Measurements from ENCODE around the gene LRFN5. TPM values are rescaled to one million over a fixed set of nuclear protein-coding genes. Genes with fewer than 3 reads are reported as not detected.

Gene LRFN5
- total and polyA plus RNA-seq, 2 of the 13 experiments (the other 11 are each of a cell fraction or from before 2014, with no cell fraction given) = not detected

DNA sequence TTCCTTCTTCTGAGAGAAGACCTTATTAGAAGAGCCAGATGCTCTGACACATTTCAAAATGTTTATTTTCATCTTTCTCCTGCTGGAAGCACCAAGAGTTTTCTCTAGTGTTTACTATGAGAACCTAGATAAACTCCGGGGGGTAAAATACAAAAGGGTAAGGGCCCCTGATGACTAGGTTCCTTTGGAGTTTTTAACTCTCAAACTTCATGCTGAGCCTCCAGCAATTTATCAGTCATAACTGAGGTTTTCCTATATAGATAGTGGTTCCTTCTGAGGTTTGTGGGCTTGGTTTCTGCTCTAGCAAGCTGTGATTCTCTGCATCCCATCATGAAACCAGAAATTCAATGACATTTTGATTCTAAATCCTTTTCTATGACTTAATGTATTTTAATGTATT is 210.9 kb downstream of the LRFN5 start (continued):
- TF ChIP-seq, protein P1, sequence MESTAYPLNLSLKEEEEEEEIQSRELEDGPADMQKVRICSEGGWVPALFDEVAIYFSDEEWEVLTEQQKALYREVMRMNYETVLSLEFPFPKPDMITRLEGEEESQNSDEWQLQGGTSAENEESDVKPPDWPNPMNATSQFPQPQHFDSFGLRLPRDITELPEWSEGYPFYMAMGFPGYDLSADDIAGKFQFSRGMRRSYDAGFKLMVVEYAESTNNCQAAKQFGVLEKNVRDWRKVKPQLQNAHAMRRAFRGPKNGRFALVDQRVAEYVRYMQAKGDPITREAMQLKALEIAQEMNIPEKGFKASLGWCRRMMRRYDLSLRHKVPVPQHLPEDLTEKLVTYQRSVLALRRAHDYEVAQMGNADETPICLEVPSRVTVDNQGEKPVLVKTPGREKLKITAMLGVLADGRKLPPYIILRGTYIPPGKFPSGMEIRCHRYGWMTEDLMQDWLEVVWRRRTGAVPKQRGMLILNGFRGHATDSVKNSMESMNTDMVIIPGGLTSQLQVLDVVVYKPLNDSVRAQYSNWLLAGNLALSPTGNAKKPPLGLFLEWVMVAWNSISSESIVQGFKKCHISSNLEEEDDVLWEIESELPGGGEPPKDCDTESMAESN (CRISPR knock-in tag; conservative IDR thresholded peaks at IDR 0.05) = no peak
- no peak for TF ChIP-seq HNRNPUL1 (IDR thresholded peaks at IDR 0.05; ENCODE audit: low read depth, low read length)

DNA sequence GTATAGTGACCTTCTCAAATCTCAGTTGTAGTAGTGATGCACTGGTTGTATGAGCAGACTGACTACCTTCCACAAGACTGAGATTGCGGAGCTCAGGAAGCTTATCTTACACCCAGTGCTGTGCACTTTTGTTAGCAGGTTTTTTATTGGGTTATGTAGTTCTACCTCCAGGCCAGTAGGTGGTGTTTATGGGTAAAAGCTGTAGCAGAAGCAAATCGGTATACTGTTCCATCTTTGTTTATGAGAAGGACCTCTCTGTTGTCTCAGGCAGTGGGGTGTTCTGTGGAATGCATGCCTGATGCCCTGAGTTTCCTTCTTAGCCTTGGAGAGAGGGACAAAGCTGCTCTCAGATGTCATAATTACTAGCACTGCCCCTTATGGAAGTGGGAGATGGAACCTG is 217.8 kb downstream of the LRFN5 start:
- DNase-seq (ENCODE audit: low spot score) = no peak

More for the DNA sequence above, 217.8 kb downstream of the LRFN5 start:
- POLR2A ChIA-PET = no interaction called here
- no peaks in the 10 kb centered on the region for H3K36me3 ChIP-seq (replicated peaks in 1 of 2; ENCODE audit: control insufficient read depth in 1 of 2, insufficient read depth in 2 of 2, low read length in 2 of 2)
- BruUV-seq (replicated peaks) = no TSS peak
- WGBS (ENCODE audit: low lambda C conversion rate) = 31% methylated on average over 2 of the region's 2 CpGs
- H3K4me1 ChIP-seq (ENCODE audit: insufficient read depth, low read length) = no peaks in the 10 kb centered on the region
- in situ Hi-C loops (cut with HindIII; ENCODE audit: extremely low pct_ligation_motif_present, low pct_unique_long_range_greater_than_20kb) (no loop called here), intact Hi-C loops (cut with micrococcal nuclease; ENCODE audit: unreplicated experiment) (no loop called here)
- ATAC-seq (peak; percentile 63), FAIRE-seq (no peak)
- H2AFZ ChIP-seq (ENCODE audit: low read length) = no peak overlapping the region
- no peak overlapping the region for H3K4me3 ChIP-seq (replicated peaks in 1 of 3; ENCODE audit: insufficient read depth in 1 of 3, low read depth in 2 of 3, low read length in 3 of 3)
- no peak overlapping the region for H3K27ac ChIP-seq (ENCODE audit: extremely low read length, insufficient read depth, low read length)
- peaks cover 75% of the 10 kb centered on the region for H3K9me3 ChIP-seq (ENCODE audit: low read length)
- H3K4me2 ChIP-seq (ENCODE audit: low read depth, low read length) = no peak overlapping the region
- H4K20me1 ChIP-seq (ENCODE audit: insufficient read depth, low read length) = no peaks in the 10 kb centered on the region
- CTCF ChIA-PET (ENCODE audit: low intra/inter-chr PET ratio, low total read pairs) = no interaction called here
- H3K79me2 ChIP-seq (ENCODE audit: insufficient read depth, low read length) = no peaks in the 10 kb centered on the region
- TF ChIP-seq, protein P2, sequence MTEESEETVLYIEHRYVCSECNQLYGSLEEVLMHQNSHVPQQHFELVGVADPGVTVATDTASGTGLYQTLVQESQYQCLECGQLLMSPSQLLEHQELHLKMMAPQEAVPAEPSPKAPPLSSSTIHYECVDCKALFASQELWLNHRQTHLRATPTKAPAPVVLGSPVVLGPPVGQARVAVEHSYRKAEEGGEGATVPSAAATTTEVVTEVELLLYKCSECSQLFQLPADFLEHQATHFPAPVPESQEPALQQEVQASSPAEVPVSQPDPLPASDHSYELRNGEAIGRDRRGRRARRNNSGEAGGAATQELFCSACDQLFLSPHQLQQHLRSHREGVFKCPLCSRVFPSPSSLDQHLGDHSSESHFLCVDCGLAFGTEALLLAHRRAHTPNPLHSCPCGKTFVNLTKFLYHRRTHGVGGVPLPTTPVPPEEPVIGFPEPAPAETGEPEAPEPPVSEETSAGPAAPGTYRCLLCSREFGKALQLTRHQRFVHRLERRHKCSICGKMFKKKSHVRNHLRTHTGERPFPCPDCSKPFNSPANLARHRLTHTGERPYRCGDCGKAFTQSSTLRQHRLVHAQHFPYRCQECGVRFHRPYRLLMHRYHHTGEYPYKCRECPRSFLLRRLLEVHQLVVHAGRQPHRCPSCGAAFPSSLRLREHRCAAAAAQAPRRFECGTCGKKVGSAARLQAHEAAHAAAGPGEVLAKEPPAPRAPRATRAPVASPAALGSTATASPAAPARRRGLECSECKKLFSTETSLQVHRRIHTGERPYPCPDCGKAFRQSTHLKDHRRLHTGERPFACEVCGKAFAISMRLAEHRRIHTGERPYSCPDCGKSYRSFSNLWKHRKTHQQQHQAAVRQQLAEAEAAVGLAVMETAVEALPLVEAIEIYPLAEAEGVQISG (CRISPR knock-in tag; IDR thresholded peaks at IDR 0.05) = peak; percentile 86
- TF ChIP-seq ZMYM4 (CRISPR knock-in tag; IDR thresholded peaks at IDR 0.05) (peak; percentile 70; the same call in 1 of the 2 replicates), ZNF746 (CRISPR knock-in tag; IDR thresholded peaks at IDR 0.05) (no peak), ZNF772 (CRISPR knock-in tag; IDR thresholded peaks at IDR 0.05) (no peak)
- TF ChIP-seq, protein P3, sequence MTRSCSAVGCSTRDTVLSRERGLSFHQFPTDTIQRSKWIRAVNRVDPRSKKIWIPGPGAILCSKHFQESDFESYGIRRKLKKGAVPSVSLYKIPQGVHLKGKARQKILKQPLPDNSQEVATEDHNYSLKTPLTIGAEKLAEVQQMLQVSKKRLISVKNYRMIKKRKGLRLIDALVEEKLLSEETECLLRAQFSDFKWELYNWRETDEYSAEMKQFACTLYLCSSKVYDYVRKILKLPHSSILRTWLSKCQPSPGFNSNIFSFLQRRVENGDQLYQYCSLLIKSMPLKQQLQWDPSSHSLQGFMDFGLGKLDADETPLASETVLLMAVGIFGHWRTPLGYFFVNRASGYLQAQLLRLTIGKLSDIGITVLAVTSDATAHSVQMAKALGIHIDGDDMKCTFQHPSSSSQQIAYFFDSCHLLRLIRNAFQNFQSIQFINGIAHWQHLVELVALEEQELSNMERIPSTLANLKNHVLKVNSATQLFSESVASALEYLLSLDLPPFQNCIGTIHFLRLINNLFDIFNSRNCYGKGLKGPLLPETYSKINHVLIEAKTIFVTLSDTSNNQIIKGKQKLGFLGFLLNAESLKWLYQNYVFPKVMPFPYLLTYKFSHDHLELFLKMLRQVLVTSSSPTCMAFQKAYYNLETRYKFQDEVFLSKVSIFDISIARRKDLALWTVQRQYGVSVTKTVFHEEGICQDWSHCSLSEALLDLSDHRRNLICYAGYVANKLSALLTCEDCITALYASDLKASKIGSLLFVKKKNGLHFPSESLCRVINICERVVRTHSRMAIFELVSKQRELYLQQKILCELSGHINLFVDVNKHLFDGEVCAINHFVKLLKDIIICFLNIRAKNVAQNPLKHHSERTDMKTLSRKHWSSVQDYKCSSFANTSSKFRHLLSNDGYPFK (CRISPR knock-in tag; IDR thresholded peaks at IDR 0.05; ENCODE audit: borderline replicate concordance) = no peak
- H3K9ac ChIP-seq (ENCODE audit: insufficient read depth, low read depth, low read length) = no peak overlapping the region
- H3K27me3 ChIP-seq (ENCODE audit: control insufficient read depth in 1 of 2, insufficient read depth in 2 of 2, low read length in 2 of 2) = no peaks in the 10 kb centered on the region

All from HepG2 (cell line).